Right lobe of liver (tissue), 6 donors: ENCODE data around the gene SGCG. TPM values are rescaled to one million over a fixed set of nuclear protein-coding genes. Genes with fewer than 3 reads are reported as not detected.

Source experiments
- ATAC-seq, 4 donors: fragments of 200-7000 bp; cut with Tn5 transposase; one replicate each; pipeline ENCODE4 v1.9.1; 2020; ENCODE audit warnings: mild to moderate bottlenecking in 4 of 4, moderate library complexity in 4 of 4
- DNase-seq, 3 donors: peaks; one replicate each; pipeline ENCODE4 v3.0.0-alpha.2; 2020
- H3K27ac ChIP-seq, 3 donors: fragments of 200-600 bp; one replicate each; pipeline ENCODE4 v1.8.0; 2022
- H3K27me3 ChIP-seq, 2 donors: fragments of 200-600 bp; one replicate each; pipeline ENCODE4 v1.8.0; 2022
- H3K36me3 ChIP-seq, 4 donors: fragments of 200-600 bp; sonication (generic) in 1 of 4; one replicate each; pipeline versions ENCODE4 v1.5.1 to v1.8.0; 2017 to 2022; ENCODE audit warnings: control low read depth in 1 of 4
- H3K4me1 ChIP-seq, 4 donors: fragments of 200-600 bp; sonication (generic) in 1 of 4; one replicate each; pipeline versions ENCODE4 v1.5.1 to v1.8.0; 2017 to 2022; ENCODE audit warnings: control low read depth in 1 of 4
- H3K4me3 ChIP-seq, 3 donors: fragments of 200-600 bp; one replicate each; pipeline ENCODE4 v1.8.0; 2022
- H3K9me3 ChIP-seq, 4 donors: fragments of 200-600 bp; sonication (generic) in 1 of 4; one replicate each; pipeline versions ENCODE4 v1.5.1 to v1.8.0; 2017 to 2022; ENCODE audit warnings: control low read depth in 1 of 4
- POLR2A ChIP-seq: fragments of 450-650 bp; IDR thresholded peaks from one replicate; pipeline ENCODE4 v1.6.1; 2017; ENCODE audit warnings: antibody characterized with exemption, mild to moderate bottlenecking
- WGBS: methylation state at CpG from one replicate; pipeline ENCODE4 v1.1.6; 2018; ENCODE audit warnings: low coverage, low lambda C conversion rate; ENCODE audit not compliant: insufficient coverage; ENCODE audit errors: missing lambda C conversion rate; 5-methylcytosine and 5-hydroxymethylcytosine counted together
- intact Hi-C, 2 donors: fragments of 100-400 bp; cut with DNase I; formaldehyde crosslinking; loops; one replicate each; pipeline versions ENCODE4 v1.11.2 to v1.14.1; 2022
- total RNA-seq, 6 experiments: library from RNA; depleted of rRNA in 2 of 6; stranded (reverse); fragments of >200 nt in 2 of 6; fragmentation: NEBNext Ultra II Directional in 3 of 6; extraction: Animal tissue kit (Norgen Biotek cat#: 25700) in 3 of 6; gene quantifications; one replicate each; pipeline versions ENCODE4 v1.1.0 to v1.2.4, GENCODE V29; 2016 to 2023
- TF ChIP-seq, protein P1 (sequence below), 4 donors: fragments of 200-600 bp in 3 of 4; fragments of 450-650 bp in 1 of 4; IDR thresholded peaks; one replicate each; pipeline versions ENCODE4 v1.5.1 to v1.8.0; 2016 to 2022; ENCODE audit warnings: antibody characterized with exemption in 4 of 4, mild to moderate bottlenecking in 2 of 4
- donor health status: DM: no; HTN: yes; CAD: no.
- donor health status: DM: no; HTN: no; CAD: no.
- donor health status: DM: no; HTN: no; CAD: no.
- donor health status: DM: no; HTN: yes; CAD: no.
- donor health status: DM: no; HTN: yes; CAD: no.

Gene SGCG
- total RNA-seq, 6 experiments from 2014 or later: not detected

DNA sequence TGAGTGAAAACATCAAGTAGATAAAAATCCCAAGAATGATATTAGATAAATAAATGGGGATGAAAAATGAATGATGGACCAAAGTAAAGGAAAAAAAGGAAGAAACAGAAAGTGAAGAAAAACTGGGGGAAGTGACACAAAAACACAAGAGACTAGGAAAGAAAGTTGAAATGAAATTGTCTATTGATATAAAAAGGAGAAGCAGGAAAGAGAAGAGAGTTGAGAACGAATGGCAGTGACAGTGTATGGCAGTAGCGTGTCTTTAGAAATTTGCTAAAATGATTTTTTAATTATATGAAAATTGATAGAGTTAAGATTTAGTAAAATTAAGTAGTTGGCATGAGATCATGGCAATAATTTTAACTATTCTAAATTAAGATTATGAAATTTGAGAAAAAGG lies 36.3 kb upstream of the SGCG start:
- Histone ChIP-seq H3K27ac (no peak overlapping the region), H3K4me1 (no peaks in the 10 kb centered on the region), H3K4me3 (no peak overlapping the region), H3K9me3 (no peaks in the 10 kb centered on the region), H3K36me3 (no peaks in the 10 kb centered on the region), H3K27me3 (no peaks in the 10 kb centered on the region)
- DNase-seq (no peak), ATAC-seq (no peak)
- WGBS: 54% methylated on average over 2 of the region's 2 CpGs
- intact Hi-C loops: no loop called here
- TF ChIP-seq, protein P1, sequence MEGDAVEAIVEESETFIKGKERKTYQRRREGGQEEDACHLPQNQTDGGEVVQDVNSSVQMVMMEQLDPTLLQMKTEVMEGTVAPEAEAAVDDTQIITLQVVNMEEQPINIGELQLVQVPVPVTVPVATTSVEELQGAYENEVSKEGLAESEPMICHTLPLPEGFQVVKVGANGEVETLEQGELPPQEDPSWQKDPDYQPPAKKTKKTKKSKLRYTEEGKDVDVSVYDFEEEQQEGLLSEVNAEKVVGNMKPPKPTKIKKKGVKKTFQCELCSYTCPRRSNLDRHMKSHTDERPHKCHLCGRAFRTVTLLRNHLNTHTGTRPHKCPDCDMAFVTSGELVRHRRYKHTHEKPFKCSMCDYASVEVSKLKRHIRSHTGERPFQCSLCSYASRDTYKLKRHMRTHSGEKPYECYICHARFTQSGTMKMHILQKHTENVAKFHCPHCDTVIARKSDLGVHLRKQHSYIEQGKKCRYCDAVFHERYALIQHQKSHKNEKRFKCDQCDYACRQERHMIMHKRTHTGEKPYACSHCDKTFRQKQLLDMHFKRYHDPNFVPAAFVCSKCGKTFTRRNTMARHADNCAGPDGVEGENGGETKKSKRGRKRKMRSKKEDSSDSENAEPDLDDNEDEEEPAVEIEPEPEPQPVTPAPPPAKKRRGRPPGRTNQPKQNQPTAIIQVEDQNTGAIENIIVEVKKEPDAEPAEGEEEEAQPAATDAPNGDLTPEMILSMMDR (IDR thresholded peaks at IDR 0.05): no peak
- TF ChIP-seq POLR2A: no peak

DNA sequence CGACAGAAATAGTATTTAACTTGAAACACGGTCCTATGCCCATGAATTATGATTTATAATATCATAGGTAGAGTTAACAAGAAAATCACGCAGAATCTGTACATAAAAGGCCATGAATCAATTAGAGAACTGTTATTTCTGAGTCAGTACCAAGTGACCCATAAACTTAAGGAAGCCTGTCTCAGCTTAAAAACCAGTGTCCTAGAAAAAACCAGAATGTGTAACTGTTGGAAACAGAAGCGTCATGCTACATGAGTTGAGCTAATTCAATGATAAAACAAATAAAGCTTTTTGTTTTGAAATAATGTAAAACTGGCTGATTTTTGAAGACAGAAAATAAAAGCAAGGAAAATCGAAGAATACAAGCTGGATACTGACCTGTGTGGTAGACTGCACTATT lies 34.8 kb upstream of the SGCG start:
- Histone ChIP-seq H3K36me3 (no peaks in the 10 kb centered on the region), H3K9me3 (no peaks in the 10 kb centered on the region), H3K4me1 (no peaks in the 10 kb centered on the region), H3K27me3 (no peaks in the 10 kb centered on the region), H3K4me3 (no peak overlapping the region), H3K27ac (no peak overlapping the region)
- ATAC-seq (no peak), DNase-seq (no peak)
- TF ChIP-seq POLR2A: no peak
- TF ChIP-seq, protein P1 (IDR thresholded peaks at IDR 0.05): no peak
- 60% methylated on average over 5 of the region's 5 CpGs for WGBS
- intact Hi-C loops: no loop called here

DNA sequence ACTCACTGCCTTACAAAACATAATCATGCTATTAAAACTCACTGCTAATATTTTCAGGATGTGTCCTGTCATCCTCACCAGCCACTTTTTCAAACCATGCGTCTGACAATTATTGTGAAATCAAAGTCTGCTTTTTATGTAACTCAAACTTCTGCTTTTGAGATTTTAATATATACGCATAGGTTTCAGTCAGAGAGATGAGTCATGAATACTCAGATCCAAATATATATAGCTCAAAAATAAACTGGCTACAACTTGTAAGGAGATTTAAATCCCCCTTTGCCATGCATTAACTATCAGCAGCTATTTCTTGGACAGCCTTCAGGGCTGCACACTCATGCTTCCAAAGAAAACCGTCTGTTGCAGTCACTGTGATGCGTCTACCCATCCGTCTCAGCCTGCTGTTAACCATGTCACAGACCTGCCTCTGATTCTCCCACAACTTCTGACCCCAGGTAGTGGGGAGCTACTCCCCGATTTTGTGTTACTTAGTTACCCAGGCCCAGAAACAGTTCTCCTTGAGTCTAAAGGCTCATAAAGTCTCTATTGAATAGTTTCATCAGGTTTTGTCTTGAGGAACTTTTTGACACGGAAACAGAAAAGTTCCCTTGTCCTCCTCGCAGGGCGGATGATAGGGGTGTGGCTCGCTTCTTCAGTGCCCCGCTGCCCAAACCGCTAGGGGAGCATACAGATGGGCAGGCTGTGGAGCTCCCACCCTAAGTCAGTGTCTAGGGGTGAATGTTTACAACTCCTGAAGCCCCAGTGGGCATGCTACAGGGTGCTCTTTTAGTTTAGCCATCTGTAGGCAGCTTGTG lies 33.8 kb upstream of the SGCG start:
- intact Hi-C loops: no loop called here
- 32% methylated on average over 6 of the region's 12 CpGs for WGBS
- Histone ChIP-seq H3K4me3 (no peak overlapping the region), H3K4me1 (no peaks in the 10 kb centered on the region), H3K36me3 (no peaks in the 10 kb centered on the region), H3K27ac (no peak overlapping the region), H3K27me3 (no peaks in the 10 kb centered on the region), H3K9me3 (no peaks in the 10 kb centered on the region)
- peak in 2 of 4 donors; percentile 50 to 52 for ATAC-seq
- no peak for DNase-seq
- TF ChIP-seq, protein P1 (IDR thresholded peaks at IDR 0.05): no peak
- no peak for TF ChIP-seq POLR2A

DNA sequence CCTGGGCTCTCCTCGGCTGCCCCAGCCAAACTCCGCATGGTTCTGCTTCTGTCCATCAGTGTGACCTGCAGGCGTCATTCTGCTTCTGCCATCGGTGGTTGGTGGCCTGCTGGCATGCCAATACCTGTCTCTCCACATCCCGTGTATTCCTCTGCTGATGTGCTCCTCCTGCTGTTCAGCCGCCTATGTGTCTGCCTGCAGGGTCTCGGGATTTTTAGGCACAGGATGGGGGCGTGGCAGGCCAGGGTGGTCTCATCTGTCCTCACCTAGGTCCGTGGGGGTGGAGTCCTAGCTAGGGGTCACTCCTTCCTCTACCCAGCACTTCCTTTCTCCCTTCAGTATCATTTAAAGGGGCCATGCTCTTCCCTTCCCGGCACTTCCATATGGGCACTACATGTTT lies 33.0 kb upstream of the SGCG start:
- Histone ChIP-seq H3K27me3 (no peaks in the 10 kb centered on the region), H3K4me1 (no peaks in the 10 kb centered on the region), H3K4me3 (no peak overlapping the region), H3K9me3 (no peaks in the 10 kb centered on the region), H3K27ac (no peak overlapping the region), H3K36me3 (no peaks in the 10 kb centered on the region)
- 54% methylated on average over 7 of the region's 10 CpGs for WGBS
- ATAC-seq (no peak), DNase-seq (no peak)
- intact Hi-C loops: no loop called here
- TF ChIP-seq POLR2A: no peak
- TF ChIP-seq, protein P1 (IDR thresholded peaks at IDR 0.05): no peak
